IPS DF 6.9 (cell line): ENCODE data around the gene B9D1.

ENCODE experiments used
- DNase-seq: peaks from one replicate; pipeline ENCODE4 v3.0.0-alpha.2; 2013; ENCODE audit warnings: low read depth, low spot score
- H3K27ac ChIP-seq: one replicate; pipeline ENCODE4 v1.5.1; 2013; ENCODE audit warnings: low read length, control low read depth
- H3K27me3 ChIP-seq: 2 replicates; pipeline ENCODE4 v1.6.1; 2013; ENCODE audit warnings: mild to moderate bottlenecking, low read length; ENCODE audit not compliant: control insufficient read depth, insufficient read depth
- H3K36me3 ChIP-seq: 2 replicates; pipeline ENCODE4 v1.6.1; 2013; ENCODE audit warnings: low read length; ENCODE audit not compliant: control insufficient read depth, insufficient read depth
- H3K4me1 ChIP-seq: 2 replicates; pipeline ENCODE4 v1.6.1; 2013; ENCODE audit warnings: low read length; ENCODE audit not compliant: control insufficient read depth, insufficient read depth
- H3K4me3 ChIP-seq: 2 replicates; pipeline ENCODE4 v1.5.1; 2013; ENCODE audit warnings: mild to moderate bottlenecking, low read length
- H3K9me3 ChIP-seq: 2 replicates; pipeline ENCODE4 v1.6.1; 2013; ENCODE audit warnings: low read length, inconsistent platforms; ENCODE audit not compliant: control insufficient read depth, insufficient read depth
- WGBS: extraction: QIAGEN DNeasy Blood & Tissue Kit; methylation state at CpG from one replicate; pipeline ENCODE4 v1.1.7; 2013; ENCODE audit warnings: mixed read lengths, missing lambda C conversion rate; ENCODE audit not compliant: insufficient read length, insufficient coverage; 5-methylcytosine and 5-hydroxymethylcytosine counted together

Gene B9D1

DNA sequence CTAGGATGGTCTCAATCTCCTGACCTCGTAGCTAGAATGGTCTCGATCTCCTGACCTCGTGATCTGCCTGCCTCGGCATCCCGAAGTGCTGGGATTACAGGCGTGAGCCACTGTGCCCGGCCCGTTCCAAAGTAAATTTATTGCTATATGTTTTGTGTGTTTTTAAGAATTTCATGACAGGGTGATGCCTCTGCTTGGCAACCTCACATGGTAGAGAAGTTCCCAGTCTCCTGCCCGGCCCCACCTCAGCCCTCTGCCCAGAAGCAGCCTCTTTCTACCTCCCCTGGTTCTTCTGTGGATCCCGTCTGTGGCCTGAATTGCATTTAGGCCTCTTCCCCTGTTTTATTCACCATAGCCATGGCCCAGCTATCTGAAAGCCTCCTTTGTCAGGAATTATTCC lies 55.0 kb downstream of the B9D1 start:
- H3K9me3 ChIP-seq, result no peaks in the 10 kb centered on the region
- WGBS, result no CpG with 5 or more reads among the region's 10 CpGs
- no peak overlapping the region for H3K4me3 ChIP-seq
- no peaks in the 10 kb centered on the region for H3K4me1 ChIP-seq
- H3K36me3 ChIP-seq, result peaks cover 5% of the 10 kb centered on the region
- H3K27me3 ChIP-seq, result no peaks in the 10 kb centered on the region
- DNase-seq, result no peak
- H3K27ac ChIP-seq, result no peak overlapping the region

DNA sequence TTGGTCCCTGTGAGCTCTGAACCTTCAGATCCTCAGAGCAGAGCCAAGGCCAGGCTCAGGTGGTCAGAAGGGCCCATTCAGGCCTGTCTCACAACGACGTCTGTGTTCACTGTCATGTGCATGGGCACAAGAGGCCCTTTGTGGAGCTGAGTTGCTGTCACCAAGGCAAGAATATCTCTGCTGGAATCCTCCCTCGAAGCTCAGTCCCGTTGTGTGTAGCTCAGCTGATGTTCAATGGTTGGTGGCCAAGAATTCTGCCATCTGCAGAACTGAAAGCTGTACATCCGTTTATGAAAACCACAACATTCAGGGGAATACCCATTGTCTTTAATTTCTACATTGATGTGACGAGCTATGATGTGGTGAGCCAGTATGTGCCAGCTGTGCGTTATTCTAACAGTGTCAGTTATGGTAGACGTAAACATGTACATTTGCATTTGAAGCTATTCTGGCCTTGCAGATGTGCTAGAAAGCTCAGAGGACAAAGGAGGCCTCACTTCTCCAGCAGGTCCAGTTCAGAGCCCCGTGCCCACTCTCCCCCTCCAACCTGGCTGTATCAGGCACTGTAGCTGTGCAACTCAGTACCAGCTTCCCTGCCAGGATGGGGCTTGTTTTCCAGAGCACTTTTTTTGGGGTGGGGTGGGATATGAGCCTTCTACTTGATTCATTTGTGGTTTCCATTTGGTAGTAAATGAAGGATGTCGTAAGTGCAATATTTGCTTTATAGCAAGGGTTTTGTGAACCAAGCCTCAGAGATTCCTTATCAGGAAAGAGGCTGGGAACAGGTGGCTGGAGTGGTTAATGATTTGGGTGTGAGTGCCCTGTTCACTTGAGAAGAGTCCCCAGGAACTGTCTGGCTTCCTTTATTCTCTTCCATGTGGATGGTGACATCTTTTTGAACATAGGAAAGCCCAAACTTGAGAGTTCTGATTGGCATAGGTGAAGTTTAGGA lies 56.1 kb downstream of the B9D1 start:
- Histone ChIP-seq H3K27me3 (no peaks in the 10 kb centered on the region), H3K36me3 (no peaks in the 10 kb centered on the region), H3K9me3 (no peaks in the 10 kb centered on the region), H3K27ac (no peak overlapping the region), H3K4me3 (no peak overlapping the region), H3K4me1 (no peaks in the 10 kb centered on the region)
- no peak for DNase-seq
- WGBS, result no CpG with 5 or more reads among the region's 10 CpGs

DNA sequence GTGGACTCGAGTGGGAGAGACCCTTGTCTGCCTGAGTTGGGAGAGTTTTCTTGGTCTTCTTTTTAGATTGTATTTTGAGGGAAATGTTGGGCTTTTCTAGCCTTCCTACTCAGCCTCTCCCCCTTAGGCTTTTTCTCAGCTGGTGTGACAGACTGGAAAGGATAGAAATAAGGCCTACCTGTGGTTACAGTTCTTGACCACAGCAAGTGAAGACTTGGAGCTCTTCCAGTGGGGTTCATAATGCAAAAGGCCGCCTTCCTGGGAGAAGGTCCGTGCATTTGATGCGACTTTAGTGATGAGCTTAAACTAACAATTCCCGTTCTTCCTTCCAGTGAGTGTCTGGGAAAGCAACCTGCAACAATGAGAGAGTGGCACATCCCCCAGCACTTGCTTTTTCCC lies 56.8 kb downstream of the B9D1 start:
- H3K27ac ChIP-seq, result no peak overlapping the region
- H3K9me3 ChIP-seq, result no peaks in the 10 kb centered on the region
- no peak overlapping the region for H3K4me3 ChIP-seq
- H3K4me1 ChIP-seq, result no peaks in the 10 kb centered on the region
- no peaks in the 10 kb centered on the region for H3K27me3 ChIP-seq
- DNase-seq, result no peak
- no CpG with 5 or more reads among the region's 5 CpGs for WGBS
- H3K36me3 ChIP-seq, result no peaks in the 10 kb centered on the region

DNA sequence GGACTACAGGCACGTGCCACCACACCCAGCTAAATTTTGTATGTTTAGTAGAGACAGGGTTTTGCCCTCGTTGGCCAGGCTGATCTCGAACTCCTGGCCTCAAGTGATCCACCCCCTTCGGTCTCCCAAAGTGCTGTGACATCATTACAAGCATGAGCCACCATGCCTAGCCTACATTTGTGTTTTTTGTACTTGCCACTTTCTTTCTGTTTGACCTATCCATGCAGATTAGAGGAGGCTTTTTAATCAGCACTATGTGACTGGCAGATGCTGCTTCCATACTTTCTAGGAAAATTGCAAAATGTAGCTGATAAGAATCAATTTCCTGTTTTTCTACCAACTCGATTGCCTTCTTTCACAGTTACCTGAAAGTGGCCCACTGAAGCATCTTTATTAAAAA lies 57.3 kb downstream of the B9D1 start:
- no peaks in the 10 kb centered on the region for H3K4me1 ChIP-seq
- H3K27me3 ChIP-seq, result no peaks in the 10 kb centered on the region
- H3K36me3 ChIP-seq, result no peaks in the 10 kb centered on the region
- no peak overlapping the region for H3K4me3 ChIP-seq
- no peaks in the 10 kb centered on the region for H3K9me3 ChIP-seq
- no peak for DNase-seq
- WGBS, result no CpG with 5 or more reads among the region's 5 CpGs
- H3K27ac ChIP-seq, result no peak overlapping the region

DNA sequence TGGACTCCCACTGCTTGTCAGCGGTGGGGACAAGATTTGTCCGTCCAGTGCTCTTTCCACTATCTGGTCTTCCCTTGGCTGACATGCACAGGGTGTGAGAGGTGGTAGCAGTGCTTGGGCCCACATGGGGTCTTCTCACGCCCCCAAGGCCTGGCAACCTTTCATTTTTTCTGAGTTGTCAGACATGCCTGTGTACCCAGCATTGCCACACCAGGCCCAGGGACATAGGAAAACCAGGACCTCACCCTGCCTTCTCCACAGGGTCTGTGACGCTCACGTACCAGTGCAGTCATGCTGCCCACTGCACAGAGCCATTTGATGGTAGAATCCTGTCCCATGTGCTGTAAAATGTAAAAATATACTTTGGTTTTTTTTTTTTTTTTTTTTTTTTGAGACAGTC lies 57.8 kb downstream of the B9D1 start:
- Histone ChIP-seq H3K4me3 (no peak overlapping the region), H3K27me3 (no peaks in the 10 kb centered on the region), H3K4me1 (no peaks in the 10 kb centered on the region), H3K9me3 (no peaks in the 10 kb centered on the region), H3K27ac (no peak overlapping the region), H3K36me3 (no peaks in the 10 kb centered on the region)
- DNase-seq, result no peak
- no CpG with 5 or more reads among the region's 5 CpGs for WGBS

DNA sequence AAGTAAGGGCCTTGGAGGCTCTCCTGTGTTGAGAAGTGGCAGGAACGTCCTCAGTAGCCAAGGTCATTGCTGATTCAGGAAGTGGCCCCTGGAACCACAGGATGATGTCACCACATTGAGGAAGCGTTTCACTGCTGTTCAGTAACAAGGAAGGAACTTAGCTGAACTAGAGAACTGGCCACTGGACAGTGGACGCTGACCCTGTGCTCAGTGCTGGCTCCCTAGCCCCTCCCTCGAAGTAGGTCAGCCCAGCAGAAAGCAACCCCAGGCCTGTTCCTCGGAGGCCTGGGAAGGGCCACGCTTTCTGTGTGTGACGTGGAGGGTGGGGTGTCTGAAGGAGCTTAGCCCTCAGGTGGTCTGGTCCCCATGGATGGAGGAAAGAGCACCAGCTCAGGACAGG lies 58.3 kb downstream of the B9D1 start:
- Histone ChIP-seq H3K4me3 (no peak overlapping the region), H3K4me1 (no peaks in the 10 kb centered on the region), H3K9me3 (no peaks in the 10 kb centered on the region), H3K27me3 (no peaks in the 10 kb centered on the region), H3K36me3 (no peaks in the 10 kb centered on the region), H3K27ac (no peak overlapping the region)
- DNase-seq, result no peak
- no CpG with 5 or more reads among the region's 7 CpGs for WGBS

DNA sequence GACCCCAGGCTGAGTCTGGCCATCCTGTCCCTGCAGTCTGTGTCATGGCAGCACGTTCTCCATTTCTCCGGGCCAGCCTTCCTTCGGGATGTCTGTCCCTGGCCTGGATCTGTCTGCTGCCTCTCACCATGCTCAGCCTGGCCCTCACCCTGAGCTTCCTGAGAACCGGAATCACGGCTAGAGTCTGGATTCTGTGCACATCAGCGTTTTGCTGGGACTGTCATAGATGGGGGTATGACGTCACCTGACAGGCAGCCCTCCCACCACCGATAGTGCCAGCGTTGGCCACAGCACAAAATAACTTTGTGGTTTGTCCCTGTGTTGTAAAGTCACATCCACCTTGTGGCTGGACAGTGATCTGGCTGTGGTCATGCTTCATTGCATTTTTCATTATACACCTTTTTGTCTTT lies 59.2 kb downstream of the B9D1 start:
- WGBS, result no CpG with 5 or more reads among the region's 9 CpGs
- no peaks in the 10 kb centered on the region for H3K9me3 ChIP-seq
- no peak overlapping the region for H3K4me3 ChIP-seq
- no peaks in the 10 kb centered on the region for H3K4me1 ChIP-seq
- H3K36me3 ChIP-seq, result no peaks in the 10 kb centered on the region
- H3K27ac ChIP-seq, result no peak overlapping the region
- DNase-seq, result no peak
- no peaks in the 10 kb centered on the region for H3K27me3 ChIP-seq

DNA sequence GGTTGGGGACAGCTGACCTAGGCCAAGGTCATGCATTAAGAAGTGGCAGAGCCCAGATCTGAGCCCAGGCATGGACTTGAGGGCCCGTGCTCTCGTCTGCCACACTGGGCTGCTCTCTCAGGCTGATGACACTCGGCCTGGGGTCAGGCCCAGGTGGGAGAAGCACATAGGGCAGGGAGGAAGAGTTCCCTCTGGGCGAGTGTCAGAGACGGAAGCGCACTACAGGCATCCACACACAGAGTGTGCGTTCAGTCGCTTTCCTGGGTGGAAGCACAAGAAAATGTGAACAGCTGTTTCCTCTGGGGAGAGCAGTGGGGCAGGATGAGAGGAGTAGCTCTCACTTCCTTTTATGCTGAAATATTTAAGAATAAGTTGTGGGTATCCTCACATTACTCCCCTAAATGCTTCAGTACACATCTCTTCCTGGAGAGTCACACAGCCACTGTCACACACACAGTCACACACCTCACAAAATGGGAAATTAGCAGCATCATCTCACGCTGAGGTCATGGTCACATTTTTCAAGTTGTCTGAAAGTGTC lies 59.7 kb downstream of the B9D1 start:
- no peaks in the 10 kb centered on the region for H3K9me3 ChIP-seq
- no peaks in the 10 kb centered on the region for H3K4me1 ChIP-seq
- DNase-seq, result no peak
- H3K27me3 ChIP-seq, result no peaks in the 10 kb centered on the region
- no peak overlapping the region for H3K4me3 ChIP-seq
- no peak overlapping the region for H3K27ac ChIP-seq
- no CpG with 5 or more reads among the region's 9 CpGs for WGBS
- H3K36me3 ChIP-seq, result no peaks in the 10 kb centered on the region

DNA sequence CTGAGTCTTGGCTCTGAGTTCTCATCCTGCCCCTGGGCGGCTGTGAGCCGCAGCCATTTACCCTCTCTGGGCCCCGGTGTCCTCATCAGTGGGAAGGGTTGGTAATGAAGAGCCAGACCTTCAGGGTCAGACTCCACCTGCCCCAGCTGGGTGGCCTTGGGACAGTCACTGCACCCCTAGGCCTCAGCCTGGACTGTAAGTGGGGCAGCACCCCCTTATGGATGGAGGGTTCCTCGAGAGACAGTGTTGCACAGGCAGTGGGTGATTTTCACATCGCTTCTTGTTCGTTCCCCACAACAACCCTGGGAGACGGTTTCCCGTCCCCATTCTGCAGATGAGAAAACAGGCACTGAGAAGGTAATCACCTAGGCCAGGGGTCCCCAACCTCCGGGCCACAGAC lies 60.5 kb downstream of the B9D1 start:
- no peak overlapping the region for H3K4me3 ChIP-seq
- H3K36me3 ChIP-seq, result no peaks in the 10 kb centered on the region
- no peaks in the 10 kb centered on the region for H3K9me3 ChIP-seq
- no peak overlapping the region for H3K27ac ChIP-seq
- H3K4me1 ChIP-seq, result no peaks in the 10 kb centered on the region
- no peak for DNase-seq
- H3K27me3 ChIP-seq, result no peaks in the 10 kb centered on the region
- WGBS, result no CpG with 5 or more reads among the region's 9 CpGs

DNA sequence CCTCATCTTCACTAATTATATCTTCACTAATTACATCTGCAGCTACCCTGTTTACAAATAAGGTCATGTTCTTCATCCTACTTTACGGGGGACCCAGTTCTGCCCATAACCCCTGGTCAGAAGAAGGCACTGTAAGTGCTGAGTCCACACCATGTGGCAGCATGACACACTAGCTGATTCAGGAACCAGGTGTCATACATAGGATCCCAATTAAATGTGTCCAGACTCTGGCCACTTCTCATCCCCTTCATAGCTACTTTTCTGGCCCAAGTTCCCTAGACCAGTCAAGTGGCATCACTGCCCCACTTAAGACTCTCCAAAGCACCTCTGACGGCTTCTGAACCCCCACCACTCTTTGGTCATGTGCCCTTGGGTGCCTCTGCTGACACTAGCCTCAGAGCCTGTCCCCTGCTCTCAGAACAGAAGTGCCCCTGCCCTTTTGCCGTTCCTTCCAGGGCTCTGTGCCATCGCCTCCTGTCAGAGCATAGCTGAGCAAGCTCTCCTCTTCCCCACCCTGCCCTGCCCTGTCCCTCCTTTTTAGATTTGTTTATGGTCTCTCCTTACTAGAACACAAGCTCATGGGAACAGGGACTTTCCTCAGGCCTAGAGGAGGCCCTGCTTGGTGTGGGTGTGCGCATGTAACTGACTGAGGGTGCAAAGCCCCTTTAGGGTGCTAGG lies 61.1 kb downstream of the B9D1 start:
- Histone ChIP-seq H3K9me3 (no peaks in the 10 kb centered on the region), H3K4me1 (no peaks in the 10 kb centered on the region), H3K36me3 (no peaks in the 10 kb centered on the region), H3K27me3 (no peaks in the 10 kb centered on the region), H3K4me3 (no peak overlapping the region), H3K27ac (no peak overlapping the region)
- no peak for DNase-seq
- no CpG with 5 or more reads among the region's 5 CpGs for WGBS
